ENCODE data around the gene HSPBAP1.

DNA sequence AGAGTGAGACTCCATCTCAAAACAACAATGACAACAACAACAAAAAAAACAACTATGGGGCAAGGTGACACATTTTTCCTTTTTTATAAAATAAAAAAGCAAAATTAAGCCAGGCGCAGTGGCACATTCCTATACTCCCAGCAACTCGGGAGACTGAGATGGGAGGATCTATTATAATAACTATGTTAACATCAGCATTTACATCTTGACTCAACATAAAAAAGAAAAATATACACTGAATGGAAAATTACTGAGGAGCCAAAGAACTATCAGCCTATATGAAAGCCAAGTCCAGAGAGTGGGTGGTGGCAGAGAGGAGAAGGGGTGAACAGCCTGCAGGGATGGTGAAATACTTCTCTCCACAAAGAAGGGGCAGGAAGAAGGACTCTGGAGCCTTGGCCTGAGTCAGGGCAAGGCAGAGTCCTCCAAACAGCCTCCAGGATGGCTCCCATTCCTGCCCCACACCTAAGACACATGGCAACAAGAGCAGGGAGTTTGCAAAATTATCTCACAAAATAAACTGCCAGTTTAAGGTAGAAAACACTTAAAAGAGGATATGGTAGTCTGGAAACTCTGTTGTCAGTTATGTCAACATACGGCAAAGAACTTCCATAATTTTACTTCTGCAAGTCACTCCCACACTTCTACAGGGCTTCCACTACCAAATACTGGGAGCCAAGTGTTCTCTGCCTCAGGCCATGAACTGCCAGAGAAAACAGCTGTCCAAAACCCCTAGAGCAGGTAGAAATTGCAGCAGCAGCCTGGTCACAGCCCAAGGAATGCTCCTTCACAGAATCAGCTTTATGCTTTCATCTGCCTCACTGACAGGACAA is 25.9 kb downstream of the HSPBAP1 start:
- TF ChIP-seq, protein P1, sequence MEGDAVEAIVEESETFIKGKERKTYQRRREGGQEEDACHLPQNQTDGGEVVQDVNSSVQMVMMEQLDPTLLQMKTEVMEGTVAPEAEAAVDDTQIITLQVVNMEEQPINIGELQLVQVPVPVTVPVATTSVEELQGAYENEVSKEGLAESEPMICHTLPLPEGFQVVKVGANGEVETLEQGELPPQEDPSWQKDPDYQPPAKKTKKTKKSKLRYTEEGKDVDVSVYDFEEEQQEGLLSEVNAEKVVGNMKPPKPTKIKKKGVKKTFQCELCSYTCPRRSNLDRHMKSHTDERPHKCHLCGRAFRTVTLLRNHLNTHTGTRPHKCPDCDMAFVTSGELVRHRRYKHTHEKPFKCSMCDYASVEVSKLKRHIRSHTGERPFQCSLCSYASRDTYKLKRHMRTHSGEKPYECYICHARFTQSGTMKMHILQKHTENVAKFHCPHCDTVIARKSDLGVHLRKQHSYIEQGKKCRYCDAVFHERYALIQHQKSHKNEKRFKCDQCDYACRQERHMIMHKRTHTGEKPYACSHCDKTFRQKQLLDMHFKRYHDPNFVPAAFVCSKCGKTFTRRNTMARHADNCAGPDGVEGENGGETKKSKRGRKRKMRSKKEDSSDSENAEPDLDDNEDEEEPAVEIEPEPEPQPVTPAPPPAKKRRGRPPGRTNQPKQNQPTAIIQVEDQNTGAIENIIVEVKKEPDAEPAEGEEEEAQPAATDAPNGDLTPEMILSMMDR (conservative IDR thresholded peaks at IDR 0.05; ENCODE audit: low read length): no peak
- no peak for TF ChIP-seq EZH2phosphoT487 (IDR thresholded peaks at IDR 0.05; ENCODE audit: borderline replicate concordance)
